SKM-1 (cell line): ENCODE data around the gene MAMDC2.

ENCODE experiments used
- DNase-seq: peaks from one replicate; lab custom pipeline; 2025; ENCODE audit not compliant: unreplicated experiment; lab: John Stamatoyannopoulos, UW

Gene MAMDC2

GRCh38 chr9:70043689-70044489 is at the start of gene MAMDC2:
Gene MAMDC2, plus strand, starts transcription at chr9:70043848. Its CDS starts 350 bp downstream, at chr9:70044198.
- no peak for DNase-seq

DNA sequence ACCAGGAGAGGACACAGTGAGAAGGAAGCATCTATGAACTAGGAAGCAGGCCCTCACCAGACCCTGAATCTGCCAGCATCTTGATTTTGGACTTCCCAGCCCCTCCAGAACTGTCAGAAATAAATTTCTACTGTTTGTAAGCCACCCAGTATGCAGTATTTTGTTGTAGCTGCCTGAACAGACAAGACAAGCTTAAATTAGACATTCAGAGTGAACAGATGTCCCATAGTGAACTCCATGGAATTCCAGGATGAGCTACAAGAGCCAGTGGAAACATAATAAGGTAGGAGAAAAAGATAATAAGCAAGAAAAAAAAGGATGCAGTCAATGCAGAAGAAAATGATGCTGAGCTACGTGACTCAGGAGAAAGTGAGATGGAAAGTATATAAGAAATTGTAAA is 47.8 kb upstream of the MAMDC2 start:
- DNase-seq: no peak

DNA sequence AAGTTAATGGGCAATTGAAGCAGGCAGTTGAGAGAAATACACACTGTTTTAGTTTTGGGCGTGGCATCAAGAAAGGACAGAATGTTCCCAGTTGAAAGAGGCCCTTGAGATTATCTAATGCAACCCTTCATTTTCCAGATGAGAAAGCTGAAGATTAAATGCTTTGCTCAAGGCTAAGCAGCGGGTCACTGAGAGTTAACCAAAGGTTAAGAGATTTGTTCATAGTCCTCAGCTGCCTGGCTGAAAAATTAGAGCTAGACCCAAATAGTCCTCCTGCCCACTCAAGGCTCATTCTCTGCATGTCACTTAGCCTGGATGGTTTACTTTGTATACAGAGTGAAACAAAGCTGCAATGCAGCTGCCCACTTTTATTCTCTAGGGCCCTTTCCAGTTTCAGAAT is 46.7 kb upstream of the MAMDC2 start:
- no peak for DNase-seq

GRCh38 chr9:69997524-69997923 is 46.1 kb upstream of the MAMDC2 start:
- no peak for DNase-seq

- DNase-seq: no peak
These were observed 44.3 kb upstream of the MAMDC2 start for GRCh38 chr9:69999315-69999714.

- DNase-seq: no peak
These were observed 43.2 kb upstream of the MAMDC2 start for GRCh38 chr9:70000469-70000868.

DNA sequence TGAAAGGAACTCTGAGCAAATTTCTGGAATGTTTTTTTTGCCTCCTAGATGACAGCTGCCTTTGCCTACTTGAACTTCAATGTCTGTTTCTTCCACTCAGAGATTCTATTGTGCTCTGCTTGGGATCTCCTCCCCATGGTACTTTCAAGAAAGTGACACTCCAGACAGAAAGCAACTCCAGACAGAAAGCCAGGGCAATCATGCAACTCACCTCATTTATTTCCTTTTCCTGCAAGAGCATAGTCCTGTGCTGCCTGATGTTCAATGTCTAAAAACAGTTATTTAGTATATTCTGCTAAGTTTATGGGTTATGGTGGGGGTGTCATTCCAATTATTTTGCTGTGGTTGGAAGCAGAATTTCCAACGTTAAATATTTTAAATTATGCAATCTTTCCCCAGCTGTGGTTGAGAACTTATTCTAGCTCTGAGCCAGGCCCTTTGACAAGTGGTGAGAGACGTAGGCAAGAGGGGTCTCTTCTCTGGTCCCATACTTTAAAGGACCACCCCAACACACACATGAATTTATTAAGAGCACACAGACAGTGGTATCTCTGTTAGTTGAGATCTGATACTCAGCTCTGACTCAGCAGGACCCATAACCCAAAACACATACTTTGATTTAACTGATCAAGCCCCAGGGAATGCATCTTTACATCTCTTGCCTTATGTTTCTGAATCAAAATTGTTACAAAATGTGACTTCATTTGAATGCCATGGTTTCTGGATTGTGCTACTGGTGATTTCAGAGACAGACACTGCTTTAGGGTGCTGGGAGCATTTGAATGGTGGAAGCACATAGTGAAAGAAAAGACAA is 39.5 kb upstream of the MAMDC2 start:
- no peak for DNase-seq

DNA sequence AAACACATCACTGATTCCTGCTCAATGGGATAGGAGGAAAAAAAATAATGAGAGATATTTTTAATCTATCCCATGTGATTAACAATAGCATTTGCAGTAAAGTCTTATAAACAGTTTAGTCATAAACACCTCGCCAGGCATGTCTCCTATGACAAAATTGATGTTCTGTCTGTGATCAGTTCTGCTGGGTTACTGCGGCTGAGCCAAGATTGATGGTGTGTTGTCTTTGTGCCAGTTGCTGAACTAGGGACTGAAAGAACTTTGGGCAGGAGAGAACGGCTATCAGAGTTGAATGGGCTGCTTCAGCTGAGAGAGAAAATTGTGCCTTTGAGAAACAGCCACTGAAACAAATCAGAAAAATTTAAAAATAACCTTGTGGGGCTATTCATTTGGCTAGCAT is 37.3 kb upstream of the MAMDC2 start:
- no peak for DNase-seq

DNA sequence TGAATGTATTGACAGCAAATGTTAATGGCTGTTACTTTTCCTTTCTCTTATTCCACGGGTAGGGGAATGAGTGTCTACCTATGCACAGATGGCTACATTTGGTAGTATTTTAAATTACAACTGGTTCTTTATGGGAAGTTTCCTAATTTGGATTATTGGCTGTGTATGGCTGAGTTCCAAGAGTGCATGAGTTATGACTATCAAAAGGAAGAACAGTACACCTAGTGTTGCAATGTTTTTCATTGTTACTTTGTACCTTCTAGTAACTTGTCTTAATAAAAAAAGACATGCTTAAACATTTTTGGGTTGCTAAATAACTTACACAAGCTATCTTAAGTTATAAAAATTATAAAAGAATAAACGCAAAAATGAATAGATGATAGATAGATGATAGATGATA is 35.8 kb upstream of the MAMDC2 start:
- no peak for DNase-seq

- DNase-seq: no peak
These were observed 33.6 kb upstream of the MAMDC2 start for GRCh38 chr9:70010015-70010414.

DNA sequence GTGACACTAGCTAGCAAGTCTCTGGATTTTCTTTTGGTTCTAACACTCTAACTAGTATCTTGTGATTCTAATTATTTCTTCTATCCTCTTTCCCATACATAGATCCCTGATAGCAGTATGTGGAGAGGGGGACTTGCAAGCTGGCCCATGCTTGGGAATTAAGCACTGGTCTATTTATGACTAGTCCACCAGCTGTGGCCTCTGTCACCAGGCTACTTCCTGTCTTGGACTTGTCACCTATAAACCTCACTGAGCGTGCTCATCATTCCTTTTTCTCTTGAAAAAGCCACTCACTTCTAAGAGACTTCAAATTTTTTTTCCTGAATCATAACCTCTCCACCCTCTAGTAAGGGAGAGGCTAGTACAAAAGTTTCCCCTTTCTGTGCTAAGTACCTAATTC is 32.3 kb upstream of the MAMDC2 start:
- DNase-seq: no peak

- DNase-seq: no peak
These were observed 31.1 kb upstream of the MAMDC2 start for GRCh38 chr9:70012569-70012968.

DNA sequence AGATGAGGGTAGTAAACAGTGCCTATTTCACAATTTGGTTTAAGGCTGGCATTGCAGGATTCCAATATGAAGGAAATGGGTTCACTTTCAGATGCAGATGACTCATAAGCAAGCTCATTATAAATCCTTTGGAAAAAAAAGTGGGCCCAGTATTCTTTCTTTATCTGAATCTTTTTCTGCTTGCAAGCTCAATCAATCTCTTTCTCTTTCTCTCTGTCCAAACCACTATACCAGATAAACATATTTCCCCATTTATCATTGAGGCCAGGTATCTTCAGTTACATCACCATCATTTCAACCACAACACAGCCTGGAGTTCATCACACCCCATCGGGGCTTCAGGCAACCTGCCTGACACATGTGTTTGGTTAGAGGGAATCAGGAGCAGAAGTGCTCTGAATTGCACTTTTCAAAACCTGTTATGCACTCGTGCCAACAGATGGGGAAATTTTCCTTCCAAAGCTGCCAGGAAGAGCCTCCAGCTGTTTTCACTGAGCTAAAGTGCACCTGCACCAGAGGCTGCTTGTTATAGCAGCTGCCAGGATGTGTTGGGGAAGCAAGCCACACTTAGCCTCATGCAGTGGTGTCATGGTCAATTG is 30.0 kb upstream of the MAMDC2 start:
- no peak for DNase-seq

DNA sequence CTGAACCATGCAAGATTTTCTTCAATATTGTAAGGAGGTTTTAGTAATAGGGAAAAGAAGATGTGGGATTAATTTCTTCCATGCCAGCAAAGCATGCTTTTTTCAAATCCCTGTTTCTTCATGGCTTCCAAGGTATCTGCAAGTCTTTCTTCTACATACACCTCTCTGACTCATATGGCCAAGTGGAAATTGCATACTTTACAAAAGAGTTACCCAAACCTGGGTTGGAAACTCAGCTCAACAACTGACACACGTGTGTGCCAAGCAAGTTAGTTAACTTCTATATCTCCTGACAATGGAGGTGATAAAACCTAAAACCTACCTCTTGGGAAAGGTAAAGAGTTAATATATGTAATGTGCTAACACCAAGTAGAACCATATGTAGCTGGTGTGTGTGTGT is 28.5 kb upstream of the MAMDC2 start:
- DNase-seq: no peak

- DNase-seq: no peak
These were observed 23.4 kb upstream of the MAMDC2 start for GRCh38 chr9:70020217-70020616.

DNA sequence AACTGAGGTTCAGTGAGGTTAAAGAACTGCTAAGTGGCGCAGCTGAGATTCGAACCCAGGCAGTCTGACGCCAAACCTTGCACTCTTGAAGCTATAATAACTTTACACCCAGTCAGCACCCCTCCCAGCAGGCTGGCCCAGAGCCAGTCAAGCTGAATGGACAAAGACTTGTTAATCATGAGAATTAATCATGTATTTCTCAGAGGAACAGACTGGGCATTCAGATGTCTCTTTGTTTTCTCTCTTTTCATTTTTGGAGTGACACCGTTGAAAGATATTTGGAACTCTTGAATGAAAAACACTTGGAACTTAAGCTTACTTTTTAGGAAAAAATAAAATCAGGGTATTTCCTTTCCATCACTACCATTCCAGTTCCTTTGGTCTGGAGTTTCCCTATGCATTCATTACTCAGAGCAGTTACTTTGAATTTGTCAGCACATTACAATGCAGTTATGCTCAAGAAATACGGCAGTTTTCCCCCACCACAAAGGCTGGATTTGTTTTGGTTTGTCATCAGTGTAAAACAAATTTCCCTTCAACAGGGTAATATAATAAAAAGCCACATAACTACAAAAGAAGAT is 22.6 kb upstream of the MAMDC2 start:
- no peak for DNase-seq

DNA sequence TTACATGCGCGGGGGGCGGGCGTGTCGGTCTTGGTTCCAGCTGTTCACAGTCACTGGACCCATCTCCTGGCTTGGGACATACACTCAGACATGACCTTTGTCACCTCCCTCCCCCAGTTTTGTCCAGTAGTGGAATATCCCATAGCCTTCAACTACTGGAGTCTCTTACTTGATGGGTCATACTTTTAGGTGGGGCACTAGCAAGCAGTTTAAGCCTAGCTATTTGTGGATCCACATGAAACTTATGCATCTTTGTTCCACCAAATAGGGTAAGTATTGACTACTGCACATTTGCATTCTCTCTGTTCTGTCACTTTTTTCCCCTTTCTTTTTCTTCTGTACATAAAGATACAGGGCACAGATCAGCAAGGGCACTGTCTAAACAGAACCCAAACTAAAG is 15.4 kb upstream of the MAMDC2 start:
- DNase-seq: no peak

- DNase-seq: no peak
These were observed 13.5 kb upstream of the MAMDC2 start for GRCh38 chr9:70030156-70030555.

- no peak for DNase-seq
These were observed 12.5 kb upstream of the MAMDC2 start for GRCh38 chr9:70031141-70031545.

DNA sequence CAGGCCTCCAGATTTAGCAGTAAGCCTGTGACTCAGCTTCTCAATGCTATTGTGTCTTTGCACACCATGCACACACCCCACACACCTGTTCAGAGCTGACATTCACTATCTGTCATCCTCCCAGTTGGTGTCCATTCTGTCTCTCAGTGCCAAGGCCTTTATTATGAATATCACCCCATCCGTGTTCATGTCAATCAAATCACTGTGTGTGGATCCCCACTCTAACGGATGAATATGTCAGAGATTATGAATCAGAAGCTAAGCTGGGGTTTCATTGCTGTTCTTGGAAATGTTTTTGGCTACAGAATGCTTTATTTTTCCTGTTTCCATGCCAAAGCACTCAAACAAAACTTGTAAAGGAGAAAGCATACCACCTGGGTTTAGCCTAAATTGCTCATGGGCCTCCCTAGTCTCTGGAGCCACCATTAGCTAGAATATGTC is 9.4 kb upstream of the MAMDC2 start:
- DNase-seq: no peak

DNA sequence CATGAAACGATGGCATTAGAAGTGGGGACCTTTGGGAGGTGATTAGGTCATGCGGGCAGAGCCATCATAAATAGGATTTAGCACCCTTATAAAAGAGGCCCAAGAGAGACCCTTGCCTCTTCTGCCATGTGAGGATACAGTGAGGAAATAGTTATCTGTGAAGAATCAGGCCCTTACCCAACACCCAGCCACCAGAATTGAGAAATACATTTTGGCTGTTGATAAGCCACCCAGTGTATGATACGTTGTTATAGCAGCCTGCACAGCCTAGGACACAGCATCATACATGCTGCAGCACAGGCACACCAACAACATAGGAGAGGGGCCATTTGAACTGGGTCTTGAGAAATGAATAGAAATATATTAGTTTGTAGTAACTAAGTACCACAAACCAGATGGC is 8.0 kb upstream of the MAMDC2 start:
- DNase-seq: no peak

DNA sequence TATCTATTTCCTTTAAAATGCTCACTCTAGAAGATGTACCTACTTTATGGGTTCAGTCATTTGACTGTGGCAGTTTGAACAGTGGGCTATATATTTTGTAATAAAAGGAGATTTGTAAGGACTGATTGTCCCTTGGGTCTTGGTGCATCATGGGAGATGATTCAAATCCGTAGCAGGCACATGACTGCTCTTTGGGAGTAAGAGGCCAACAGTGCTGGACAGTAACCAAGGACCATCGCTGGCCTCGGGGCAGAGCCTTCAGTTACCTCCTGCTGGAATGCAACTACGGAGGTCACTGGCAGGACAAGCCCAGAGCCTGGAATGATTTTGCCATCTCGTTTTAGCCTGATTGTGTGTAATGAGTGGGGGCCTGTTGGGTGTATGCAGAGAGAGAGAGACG is 7.0 kb upstream of the MAMDC2 start:
- DNase-seq: no peak
